Raji (cell line): ENCODE results near the gene PPM1A.

Experiments
- POLR2A ChIP-seq: IDR thresholded peaks from 2 replicates; pipeline ENCODE4 v1.6.1; 2011; ENCODE audit warnings: low read depth, low read length, control low read depth; ENCODE audit not compliant: insufficient read depth

The PPM1A gene

GRCh38 chr14:60215520-60216420, 33.3 kb upstream of the PPM1A start:
- no peak for TF ChIP-seq POLR2A

- no peak for TF ChIP-seq POLR2A
These were observed 31.3 kb upstream of the PPM1A start for GRCh38 chr14:60217713-60218112.

GRCh38 chr14:60220084-60220483, 28.9 kb upstream of the PPM1A start:
- TF ChIP-seq POLR2A = no peak

GRCh38 chr14:60220917-60221316, 28.1 kb upstream of the PPM1A start:
- TF ChIP-seq POLR2A = no peak

GRCh38 chr14:60221457-60221856, 27.6 kb upstream of the PPM1A start:
- no peak for TF ChIP-seq POLR2A

GRCh38 chr14:60222820-60223219, 26.2 kb upstream of the PPM1A start:
- TF ChIP-seq POLR2A = no peak

- TF ChIP-seq POLR2A = no peak
These were observed 23.8 kb upstream of the PPM1A start for GRCh38 chr14:60225265-60225664.

GRCh38 chr14:60226298-60226697, 22.7 kb upstream of the PPM1A start:
- no peak for TF ChIP-seq POLR2A

- TF ChIP-seq POLR2A = no peak
These were observed 21.7 kb upstream of the PPM1A start for GRCh38 chr14:60227291-60227690.

GRCh38 chr14:60229614-60230013, 19.4 kb upstream of the PPM1A start:
- TF ChIP-seq POLR2A = no peak

GRCh38 chr14:60232185-60232584, 16.8 kb upstream of the PPM1A start:
- TF ChIP-seq POLR2A = no peak

- no peak for TF ChIP-seq POLR2A
These were observed 15.8 kb upstream of the PPM1A start for GRCh38 chr14:60233251-60233650.

GRCh38 chr14:60233891-60234290, 15.1 kb upstream of the PPM1A start:
- TF ChIP-seq POLR2A = no peak

- TF ChIP-seq POLR2A = no peak
These were observed 13.6 kb upstream of the PPM1A start for GRCh38 chr14:60235440-60235839.

GRCh38 chr14:60238955-60239354, 10.1 kb upstream of the PPM1A start:
- TF ChIP-seq POLR2A = no peak

- TF ChIP-seq POLR2A = no peak
These were observed 8.7 kb upstream of the PPM1A start for GRCh38 chr14:60240139-60240856.

GRCh38 chr14:60241091-60241490, 7.9 kb upstream of the PPM1A start:
- no peak for TF ChIP-seq POLR2A

- TF ChIP-seq POLR2A = no peak
These were observed 6.6 kb upstream of the PPM1A start for GRCh38 chr14:60242429-60242828.
